PC-9 (cell line): ENCODE data around the gene TMEM91.

Experiments
- CTCF ChIP-seq: fragments of 200-600 bp; sonication (generic); conservative IDR thresholded peaks from 2 replicates; pipeline ENCODE4 v1.6.1; 2017; ENCODE audit warnings: mixed run types, antibody characterized with exemption, mild to moderate bottlenecking, moderate library complexity
- EZH2 ChIP-seq: fragments of 200-600 bp; sonication (generic); IDR thresholded peaks from 2 replicates; pipeline ENCODE4 v1.8.0; 2017; ENCODE audit warnings: antibody characterized with exemption, low read depth

GRCh38 chr19:41330946-41331678, 45.2 kb upstream of the TMEM91 start:
- TF ChIP-seq CTCF = no peak
- no peak for TF ChIP-seq EZH2
